ENCODE results near the gene SH3RF1.

Gene SH3RF1

GRCh38 chr4:169098054-169098497, 172.7 kb downstream of the SH3RF1 start:
- no peak for DNase-seq

GRCh38 chr4:169096221-169096620, 174.5 kb downstream of the SH3RF1 start:
- DNase-seq, result no peak

GRCh38 chr4:169094656-169095231, 176.0 kb downstream of the SH3RF1 start:
- DNase-seq, result no peak

GRCh38 chr4:169092889-169093522, 177.8 kb downstream of the SH3RF1 start:
- no peak for DNase-seq

GRCh38 chr4:169090484-169091215, 180.1 kb downstream of the SH3RF1 start:
- no peak for DNase-seq

- DNase-seq, result no peak
Measured at GRCh38 chr4:169089004-169089403, 181.8 kb downstream of the SH3RF1 start.

- DNase-seq, result no peak
Measured at GRCh38 chr4:169084954-169085353, 185.8 kb downstream of the SH3RF1 start.

GRCh38 chr4:169080981-169081380, 189.8 kb downstream of the SH3RF1 start:
- DNase-seq, result no peak

- peak; percentile 3 for DNase-seq
Measured at GRCh38 chr4:169079942-169080827, 190.6 kb downstream of the SH3RF1 start.

- DNase-seq, result no peak
Measured at GRCh38 chr4:169074117-169074516, 196.6 kb downstream of the SH3RF1 start.

- no peak for DNase-seq
Measured at GRCh38 chr4:169071747-169072146, 199.0 kb downstream of the SH3RF1 start.

- no peak for DNase-seq
Measured at GRCh38 chr4:169070895-169071218, 199.9 kb downstream of the SH3RF1 start.

- DNase-seq, result no peak
Measured at GRCh38 chr4:169070071-169070894, 200.5 kb downstream of the SH3RF1 start.

- DNase-seq, result no peak
Measured at GRCh38 chr4:169068423-169068822, 202.3 kb downstream of the SH3RF1 start.

GRCh38 chr4:169066934-169067333, 203.8 kb downstream of the SH3RF1 start:
- DNase-seq, result no peak

GRCh38 chr4:169064296-169064695, 206.5 kb downstream of the SH3RF1 start:
- DNase-seq, result no peak

GRCh38 chr4:169063441-169063840, 207.3 kb downstream of the SH3RF1 start:
- DNase-seq, result no peak

- no peak for DNase-seq
Measured at GRCh38 chr4:169062897-169063244, 207.9 kb downstream of the SH3RF1 start.

GRCh38 chr4:169061386-169061785, 209.4 kb downstream of the SH3RF1 start:
- DNase-seq, result no peak

- DNase-seq, result no peak
Measured at GRCh38 chr4:169060391-169061091, 210.2 kb downstream of the SH3RF1 start.

- no peak for DNase-seq
Measured at GRCh38 chr4:169059306-169060211, 211.2 kb downstream of the SH3RF1 start.

Measured in stimulated activated CD4-positive, alpha-beta T cell treated with anti-CD3 and anti-CD28 coated beads, Interleukin-12 subunit alpha, Interleukin-12 subunit beta, amount 100 ng/mL, for 4 hours (primary cell).